Left renal pelvis (tissue), 4 donors: ENCODE data around the gene C1orf185. TPM values are rescaled to one million over a fixed set of nuclear protein-coding genes. Genes with fewer than 3 reads are reported as not detected.

Experiments
- polyA plus RNA-seq, 4 donors: library from polyadenylated mRNA; unstranded; fragments of 120-200 nt; gene quantifications; one replicate each; pipeline ENCODE4 v1.2.1, GENCODE V29; 2013; ENCODE audit not compliant: insufficient read length in 4 of 4

Gene C1orf185
- polyA plus RNA-seq, 4 donors: not detected

Other genes starting within 250 kb of the C1orf185 start
- 10 to 100 TPM; 52.7 to 72.0 (median 64.6) TPM for gene FAF1, start 142.0 kb upstream of the C1orf185 start, polyA plus RNA-seq
- gene CDKN2C, start 132.0 kb upstream of the C1orf185 start, polyA plus RNA-seq: 10 to 100 TPM; 10.0 to 28.1 (median 11.5) TPM
- 100 to 1,000 TPM; 123 to 165 (median 137) TPM for gene RNF11, start 134.0 kb downstream of the C1orf185 start, polyA plus RNA-seq
- 10 to 100 TPM in 1 of 4 donors, 1 to 10 TPM in 3; 1.1 to 11.0 (median 8.5) TPM for gene TTC39A, start 228.3 kb downstream of the C1orf185 start, polyA plus RNA-seq